B cell (primary cell): Measurements from ENCODE around the gene PAXIP1.
"Not testable (repeated sequence)": the region's sequence is repeated elsewhere in the genome, so short reads cannot be mapped to it uniquely, and the experiment has no call there.

Experiments used
- EZH2 ChIP-seq: IDR thresholded peaks from 2 replicates; pipeline ENCODE4 v1.6.1; 2012; ENCODE audit warnings: borderline replicate concordance, low read depth, mild to moderate bottlenecking, moderate library complexity, low read length; ENCODE audit not compliant: insufficient read depth, poor library complexity, severe bottlenecking
- TF ChIP-seq, protein P1 (sequence below): fragments of 200-600 bp; IDR thresholded peaks from one replicate; pipeline ENCODE4 v1.8.0; 2022; ENCODE audit warnings: antibody characterized with exemption, mild to moderate bottlenecking

GRCh38 chr7:155034495-155034894 is 31.6 kb upstream of the PAXIP1 start:
- TF ChIP-seq, protein P1, sequence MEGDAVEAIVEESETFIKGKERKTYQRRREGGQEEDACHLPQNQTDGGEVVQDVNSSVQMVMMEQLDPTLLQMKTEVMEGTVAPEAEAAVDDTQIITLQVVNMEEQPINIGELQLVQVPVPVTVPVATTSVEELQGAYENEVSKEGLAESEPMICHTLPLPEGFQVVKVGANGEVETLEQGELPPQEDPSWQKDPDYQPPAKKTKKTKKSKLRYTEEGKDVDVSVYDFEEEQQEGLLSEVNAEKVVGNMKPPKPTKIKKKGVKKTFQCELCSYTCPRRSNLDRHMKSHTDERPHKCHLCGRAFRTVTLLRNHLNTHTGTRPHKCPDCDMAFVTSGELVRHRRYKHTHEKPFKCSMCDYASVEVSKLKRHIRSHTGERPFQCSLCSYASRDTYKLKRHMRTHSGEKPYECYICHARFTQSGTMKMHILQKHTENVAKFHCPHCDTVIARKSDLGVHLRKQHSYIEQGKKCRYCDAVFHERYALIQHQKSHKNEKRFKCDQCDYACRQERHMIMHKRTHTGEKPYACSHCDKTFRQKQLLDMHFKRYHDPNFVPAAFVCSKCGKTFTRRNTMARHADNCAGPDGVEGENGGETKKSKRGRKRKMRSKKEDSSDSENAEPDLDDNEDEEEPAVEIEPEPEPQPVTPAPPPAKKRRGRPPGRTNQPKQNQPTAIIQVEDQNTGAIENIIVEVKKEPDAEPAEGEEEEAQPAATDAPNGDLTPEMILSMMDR: not testable (repeated sequence)
- TF ChIP-seq EZH2: not testable (repeated sequence)
